ENCODE measurements around the gene ITGB5. TPM values are rescaled to one million over a fixed set of nuclear protein-coding genes. Genes with fewer than 3 reads are reported as not detected.
"Not testable (repeated sequence)": the region's sequence is repeated elsewhere in the genome, so short reads cannot be mapped to it uniquely, and the experiment has no call there.

The ITGB5 gene
- total RNA-seq, 1 experiment from 2014 or later, result 414 TPM

GRCh38 chr3:124789103-124789502 is 98.1 kb downstream of the ITGB5 start:
- not testable (repeated sequence) for DNase-seq (ENCODE audit: low spot score)

GRCh38 chr3:124788254-124788745 is 98.9 kb downstream of the ITGB5 start:
- DNase-seq (ENCODE audit: low spot score), result no peak

- DNase-seq (ENCODE audit: low spot score), result peak; percentile 9
These were observed 99.5 kb downstream of the ITGB5 start for GRCh38 chr3:124787476-124788195.

- peak; percentile 76 for DNase-seq (ENCODE audit: low spot score)
These were observed 100.5 kb downstream of the ITGB5 start for GRCh38 chr3:124786511-124787241.

GRCh38 chr3:124785973-124786372 is 101.2 kb downstream of the ITGB5 start:
- no peak for DNase-seq (ENCODE audit: low spot score)

GRCh38 chr3:124784686-124785382 is 102.3 kb downstream of the ITGB5 start:
- DNase-seq (ENCODE audit: low spot score), result no peak

GRCh38 chr3:124783696-124784095 is 103.5 kb downstream of the ITGB5 start:
- no peak for DNase-seq (ENCODE audit: low spot score)

GRCh38 chr3:124782377-124782712 is 104.8 kb downstream of the ITGB5 start:
- DNase-seq (ENCODE audit: low spot score), result not testable (repeated sequence)

GRCh38 chr3:124781476-124782376 is 105.4 kb downstream of the ITGB5 start:
- DNase-seq (ENCODE audit: low spot score), result no peak

- no peak for DNase-seq (ENCODE audit: low spot score)
These were observed 106.2 kb downstream of the ITGB5 start for GRCh38 chr3:124780761-124781475.

- DNase-seq (ENCODE audit: low spot score), result no peak
These were observed 106.8 kb downstream of the ITGB5 start for GRCh38 chr3:124780356-124780755.

- DNase-seq (ENCODE audit: low spot score), result no peak
These were observed 107.4 kb downstream of the ITGB5 start for GRCh38 chr3:124779751-124780191.

- DNase-seq (ENCODE audit: low spot score), result no peak
These were observed 108.0 kb downstream of the ITGB5 start for GRCh38 chr3:124779116-124779515.

GRCh38 chr3:124777762-124778470 is 109.2 kb downstream of the ITGB5 start:
- DNase-seq (ENCODE audit: low spot score), result no peak

- DNase-seq (ENCODE audit: low spot score), result no peak
These were observed 110.3 kb downstream of the ITGB5 start for GRCh38 chr3:124776856-124777255.

- DNase-seq (ENCODE audit: low spot score), result no peak
These were observed 111.3 kb downstream of the ITGB5 start for GRCh38 chr3:124775877-124776276.

- DNase-seq (ENCODE audit: low spot score), result no peak
These were observed 112.2 kb downstream of the ITGB5 start for GRCh38 chr3:124774841-124775402.

GRCh38 chr3:124774327-124774718 is 112.8 kb downstream of the ITGB5 start:
- DNase-seq (ENCODE audit: low spot score), result no peak
